LNCaP clone FGC (cell line): ENCODE data around the gene PDGFRB.

ENCODE experiments used
- DNase-seq: peaks from one replicate; pipeline ENCODE4 v3.0.0-alpha.2; 2011; ENCODE audit warnings: low read depth
- H3K4me3 ChIP-seq: 2 replicates; pipeline ENCODE4 v1.5.1; 2011; ENCODE audit warnings: mild to moderate bottlenecking, low read depth, low read length, control low read depth
- CTCF ChIP-seq: IDR thresholded peaks from 2 replicates; pipeline ENCODE4 v1.5.1; 2012; ENCODE audit warnings: mild to moderate bottlenecking; ENCODE audit not compliant: control insufficient read depth, insufficient read depth; ENCODE audit errors: extremely low read depth

PDGFRB gene

DNA sequence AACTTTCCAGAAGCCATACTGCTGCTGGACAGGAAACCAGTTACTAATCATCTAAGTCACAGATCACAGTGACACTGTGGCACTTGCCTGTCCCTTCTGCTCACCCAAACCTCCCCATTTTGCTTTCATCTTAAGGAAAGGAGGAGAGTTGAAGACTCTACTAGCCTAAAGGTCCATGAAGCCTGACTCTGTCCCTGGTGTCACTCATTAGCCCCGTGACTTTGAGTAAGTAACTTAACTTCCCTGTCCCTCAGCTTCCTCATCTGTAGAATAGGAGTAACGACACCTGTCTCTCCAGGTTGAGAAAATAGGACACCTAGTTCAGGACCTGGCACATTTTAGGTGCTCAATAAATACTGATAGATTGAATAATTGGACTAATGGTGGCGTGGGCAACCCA lies 33.7 kb upstream of the PDGFRB start:
- no peak overlapping the region for H3K4me3 ChIP-seq
- no peak for TF ChIP-seq CTCF
- no peak for DNase-seq

- no peak overlapping the region for H3K4me3 ChIP-seq
- no peak for TF ChIP-seq CTCF
- DNase-seq = no peak
Measured at GRCh38 chr5:150188146-150188842, 32.6 kb upstream of the PDGFRB start.

- no peak for TF ChIP-seq CTCF
- DNase-seq = no peak
- no peak overlapping the region for H3K4me3 ChIP-seq
Measured at GRCh38 chr5:150186897-150187296, 31.3 kb upstream of the PDGFRB start.

- DNase-seq = no peak
- TF ChIP-seq CTCF = no peak
- no peak overlapping the region for H3K4me3 ChIP-seq
Measured at GRCh38 chr5:150186137-150186536, 30.5 kb upstream of the PDGFRB start.

DNA sequence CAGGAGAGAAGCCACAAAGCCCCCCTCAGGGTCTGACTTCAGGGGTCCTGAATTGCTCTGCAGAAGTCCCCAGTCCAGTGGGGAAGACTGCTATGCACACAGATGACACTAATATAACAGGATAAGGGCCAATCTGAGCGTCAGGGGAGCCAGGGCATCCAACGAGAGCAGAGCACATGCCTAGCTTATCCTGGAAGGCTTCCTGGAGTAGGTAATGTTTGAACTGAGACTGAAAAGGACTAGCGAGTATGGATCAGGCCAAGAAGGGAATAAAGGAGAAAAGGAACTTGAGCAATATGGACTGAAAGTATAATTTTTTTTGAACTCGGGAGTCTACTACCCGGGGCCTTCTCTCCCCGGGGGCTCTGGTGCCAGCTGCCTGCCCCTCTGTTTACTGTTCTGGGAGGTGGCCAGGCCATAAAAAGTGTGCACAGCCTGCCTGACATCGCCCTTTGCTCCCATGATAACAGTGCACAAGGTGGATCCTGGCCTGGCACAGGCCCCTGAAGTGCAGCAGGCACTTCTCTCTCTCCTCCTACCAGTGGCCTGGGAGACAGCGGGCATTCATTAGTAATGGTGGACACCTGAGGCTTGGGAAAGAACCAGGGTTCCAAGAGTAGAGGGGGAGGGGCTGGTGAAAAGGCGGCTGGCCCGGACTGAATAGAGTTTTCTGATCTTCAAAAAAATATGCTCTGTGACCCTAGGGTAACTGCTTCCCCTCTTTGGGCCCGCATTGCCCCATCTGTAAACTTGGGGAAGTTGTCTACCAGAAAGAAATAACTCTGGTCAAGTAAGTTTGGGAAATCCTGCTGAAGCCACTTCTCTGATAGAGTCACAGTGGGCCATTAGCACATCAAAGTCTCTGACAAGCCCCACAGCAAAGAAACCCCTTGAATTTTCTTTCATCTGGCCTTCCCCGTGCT lies 29.6 kb upstream of the PDGFRB start:
- no peak for DNase-seq
- TF ChIP-seq CTCF = no peak
- H3K4me3 ChIP-seq = no peak overlapping the region

DNA sequence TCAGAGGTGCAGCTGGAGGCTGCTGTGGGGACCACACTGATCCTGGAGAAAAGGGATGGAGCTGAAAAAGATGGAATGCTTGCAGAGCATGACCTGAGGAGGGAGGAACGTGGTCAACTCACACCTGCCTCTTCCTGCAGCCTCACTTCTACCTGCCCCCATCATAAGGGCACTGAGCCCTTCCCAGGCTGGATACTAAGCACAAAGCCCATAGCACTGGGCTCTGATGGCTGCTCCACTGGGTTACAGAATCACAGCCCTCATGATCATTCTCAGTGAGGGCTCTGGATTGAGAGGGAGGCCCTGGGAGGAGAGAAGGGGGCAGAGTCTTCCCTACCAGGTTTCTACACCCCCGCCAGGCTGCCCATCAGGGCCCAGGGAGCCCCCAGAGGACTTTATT lies 28.4 kb upstream of the PDGFRB start:
- TF ChIP-seq CTCF = no peak
- no peak overlapping the region for H3K4me3 ChIP-seq
- no peak for DNase-seq

GRCh38 chr5:150183436-150183835 lies 27.8 kb upstream of the PDGFRB start:
- H3K4me3 ChIP-seq = no peak overlapping the region
- no peak for TF ChIP-seq CTCF
- no peak for DNase-seq
